WTC11 (cell line): ENCODE results near the gene HJV. TPM values are rescaled to one million over a fixed set of nuclear protein-coding genes. Genes with fewer than 3 reads are reported as not detected.
A peak's percentile ranks its signal among the peaks of the same experiment; 100 is the strongest.

ENCODE experiments used
- ATAC-seq: fragments of 200-7000 bp; cut with Tn5 transposase; 2 replicates; pipeline ENCODE4 v1.10.0; 2021; ENCODE audit warnings: mild to moderate bottlenecking, moderate library complexity
- CTCF ChIA-PET: fragments of 300-600 bp; sonication (Branson Sonifier 250); formaldehyde crosslinking; loops from one replicate; lab custom pipeline; 2021; ENCODE audit warnings: antibody characterized with exemption; lab: Charles Lee
- POLR2A ChIA-PET: fragments of 350-600 bp; sonication (Branson Sonifier 250); formaldehyde crosslinking; loops from one replicate; lab custom pipeline; 2021; ENCODE audit warnings: antibody characterized with exemption; lab: Charles Lee
- DNase-seq: peaks from one replicate; pipeline ENCODE4 v3.0.0; 2021; ENCODE audit warnings: low spot score
- H3K27ac Mint-ChIP-seq: 2 replicates; pipeline ENCODE4 v1.8.0; 2021; ENCODE audit warnings: mixed read lengths
- H3K27me3 Mint-ChIP-seq: 2 replicates; pipeline ENCODE4 v1.8.0; 2021; ENCODE audit warnings: low read depth, mild to moderate bottlenecking, moderate library complexity, mixed read lengths
- H3K36me3 Mint-ChIP-seq: 2 replicates; pipeline ENCODE4 v1.8.0; 2021; ENCODE audit warnings: mixed read lengths
- H3K4me1 Mint-ChIP-seq: 2 replicates; pipeline ENCODE4 v1.8.0; 2022; ENCODE audit warnings: mixed read lengths
- H3K4me3 Mint-ChIP-seq: 2 replicates; pipeline ENCODE4 v1.8.0; 2021; ENCODE audit warnings: mild to moderate bottlenecking, moderate library complexity, mixed read lengths
- H3K9me3 Mint-ChIP-seq: 2 replicates; pipeline ENCODE4 v1.8.0; 2021; ENCODE audit warnings: mixed read lengths
- CBFB ChIP-seq: sonication (generic); formaldehyde crosslinking; IDR thresholded peaks from 2 replicates; pipeline ENCODE4 v1.8.1; 2022; ENCODE audit warnings: mild to moderate bottlenecking, low read depth, missing genetic modification reagents
- CREM ChIP-seq: sonication (generic); formaldehyde crosslinking; IDR thresholded peaks from 2 replicates; pipeline ENCODE4 v1.8.1; 2022; ENCODE audit warnings: mild to moderate bottlenecking, missing genetic modification reagents, moderate library complexity
- ELF4 ChIP-seq: sonication (generic); formaldehyde crosslinking; IDR thresholded peaks from 2 replicates; pipeline ENCODE4 v1.8.1; 2022; ENCODE audit warnings: low read depth, mild to moderate bottlenecking, moderate library complexity, missing genetic modification reagents
- FOXP1 ChIP-seq: sonication (generic); formaldehyde crosslinking; IDR thresholded peaks from 2 replicates; pipeline ENCODE4 v1.8.0; 2022; ENCODE audit warnings: missing genetic modification reagents, mild to moderate bottlenecking, moderate library complexity, borderline replicate concordance
- NFATC4 ChIP-seq: fragments of 250-450 bp; sonication (Bioruptor Pico); IDR thresholded peaks from 2 replicates; pipeline ENCODE4 v1.9.0; 2021; ENCODE audit warnings: mild to moderate bottlenecking
- OVOL2 ChIP-seq: fragments of 250-450 bp; sonication (Bioruptor Pico); IDR thresholded peaks from 2 replicates; pipeline ENCODE4 v1.9.0; 2021; ENCODE audit warnings: mild to moderate bottlenecking, borderline replicate concordance
- RORB ChIP-seq: fragments of 250-450 bp; sonication (Bioruptor Pico); IDR thresholded peaks from 2 replicates; pipeline ENCODE4 v1.9.0; 2021; ENCODE audit warnings: mild to moderate bottlenecking
- ZNF121 ChIP-seq: sonication (generic); formaldehyde crosslinking; IDR thresholded peaks from 2 replicates; pipeline ENCODE4 v1.8.0; 2023; ENCODE audit warnings: missing genetic modification reagents
- ZNF317 ChIP-seq: sonication (generic); formaldehyde crosslinking; IDR thresholded peaks from 2 replicates; pipeline ENCODE4 v1.8.1; 2023; ENCODE audit warnings: low read depth, mild to moderate bottlenecking, moderate library complexity, missing genetic modification reagents, borderline replicate concordance
- total RNA-seq: library from RNA; stranded (reverse); gene quantifications from 3 replicates; pipeline ENCODE4 v1.2.3, GENCODE V29; 2021
- TF ChIP-seq, protein P1 (sequence below): sonication (generic); formaldehyde crosslinking; IDR thresholded peaks from 2 replicates; pipeline ENCODE4 v1.8.1; 2022; ENCODE audit warnings: low read depth, mild to moderate bottlenecking, moderate library complexity, missing genetic modification reagents, borderline replicate concordance
- TF ChIP-seq, protein P2 (sequence below): sonication (generic); formaldehyde crosslinking; IDR thresholded peaks from 2 replicates; pipeline ENCODE4 v1.8.1; 2022; ENCODE audit warnings: mild to moderate bottlenecking, moderate library complexity, missing genetic modification reagents
- TF ChIP-seq, protein P3 (sequence below): fragments of 250-450 bp; sonication (Bioruptor Pico); IDR thresholded peaks from 2 replicates; pipeline ENCODE4 v1.9.0; 2021; ENCODE audit warnings: mild to moderate bottlenecking, borderline replicate concordance
- TF ChIP-seq, protein P4 (sequence below): sonication (generic); formaldehyde crosslinking; IDR thresholded peaks from 2 replicates; pipeline ENCODE4 v1.8.0; 2022; ENCODE audit warnings: mild to moderate bottlenecking, missing genetic modification reagents

Gene HJV
- total RNA-seq, 1 experiment from 2014 or later, result 0.31 TPM

DNA sequence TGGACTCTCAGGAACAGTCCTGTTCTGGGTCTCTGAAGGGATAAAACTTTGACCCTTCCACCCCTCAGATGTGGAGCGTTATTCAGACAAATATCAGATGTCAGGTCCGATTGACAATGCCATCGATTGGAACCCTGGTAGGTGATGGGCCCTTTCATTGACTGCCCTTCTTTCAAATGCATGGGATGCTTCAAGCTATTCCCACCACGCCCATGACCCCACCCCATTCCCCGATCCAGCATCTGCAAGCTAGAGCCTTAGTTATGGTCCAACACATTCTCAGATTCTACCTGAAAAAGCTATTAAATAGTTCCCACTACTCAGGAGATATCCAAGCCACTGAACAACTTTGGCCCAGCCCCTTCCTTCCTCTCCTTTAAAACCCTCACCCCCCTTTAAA, 44.5 kb downstream of the HJV start:
- H3K27ac Mint-ChIP-seq, result 0 out of 2 replicates have a peak overlapping the region, but pooled peaks have one; percentile 2
- DNase-seq, result no peak
- no peaks in the 10 kb centered on the region for H3K9me3 Mint-ChIP-seq
- peaks cover 5% of the 10 kb centered on the region for H3K4me1 Mint-ChIP-seq
- ChIA-PET CTCF (interaction anchor here (0.6 to 5.4 kb wide), 28 partner anchors 9 to 131 kb away, joined by 3 to 54 read pairs (median 5); partner anchors contain the start of genes ANKRD34A, ITGA10, LIX1L and NUDT17), POLR2A (interaction anchor here (1.0 to 1.5 kb wide), 6 partner anchors 13 to 131 kb away, joined by 3 to 6 read pairs (median 4); partner anchors contain the start of genes ANKRD34A, NUDT17 and POLR3GL)
- no peak for TF ChIP-seq ELF4 (CRISPR knock-in tag)
- TF ChIP-seq, protein P1, sequence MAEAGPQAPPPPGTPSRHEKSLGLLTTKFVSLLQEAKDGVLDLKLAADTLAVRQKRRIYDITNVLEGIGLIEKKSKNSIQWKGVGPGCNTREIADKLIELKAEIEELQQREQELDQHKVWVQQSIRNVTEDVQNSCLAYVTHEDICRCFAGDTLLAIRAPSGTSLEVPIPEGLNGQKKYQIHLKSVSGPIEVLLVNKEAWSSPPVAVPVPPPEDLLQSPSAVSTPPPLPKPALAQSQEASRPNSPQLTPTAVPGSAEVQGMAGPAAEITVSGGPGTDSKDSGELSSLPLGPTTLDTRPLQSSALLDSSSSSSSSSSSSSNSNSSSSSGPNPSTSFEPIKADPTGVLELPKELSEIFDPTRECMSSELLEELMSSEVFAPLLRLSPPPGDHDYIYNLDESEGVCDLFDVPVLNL (CRISPR knock-in tag), result no peak
- TF ChIP-seq, protein P2, sequence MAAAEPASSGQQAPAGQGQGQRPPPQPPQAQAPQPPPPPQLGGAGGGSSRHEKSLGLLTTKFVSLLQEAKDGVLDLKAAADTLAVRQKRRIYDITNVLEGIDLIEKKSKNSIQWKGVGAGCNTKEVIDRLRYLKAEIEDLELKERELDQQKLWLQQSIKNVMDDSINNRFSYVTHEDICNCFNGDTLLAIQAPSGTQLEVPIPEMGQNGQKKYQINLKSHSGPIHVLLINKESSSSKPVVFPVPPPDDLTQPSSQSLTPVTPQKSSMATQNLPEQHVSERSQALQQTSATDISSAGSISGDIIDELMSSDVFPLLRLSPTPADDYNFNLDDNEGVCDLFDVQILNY (CRISPR knock-in tag), result no peak
- TF ChIP-seq, all 79 proteins: peak for 0
- Mint-ChIP-seq H3K36me3 (no peaks in the 10 kb centered on the region), H3K4me3 (no peak overlapping the region; the same call in 1 of the 2 replicates), H3K27me3 (no peaks in the 10 kb centered on the region; the same call in 1 of the 2 replicates)
- ATAC-seq, result no peak

DNA sequence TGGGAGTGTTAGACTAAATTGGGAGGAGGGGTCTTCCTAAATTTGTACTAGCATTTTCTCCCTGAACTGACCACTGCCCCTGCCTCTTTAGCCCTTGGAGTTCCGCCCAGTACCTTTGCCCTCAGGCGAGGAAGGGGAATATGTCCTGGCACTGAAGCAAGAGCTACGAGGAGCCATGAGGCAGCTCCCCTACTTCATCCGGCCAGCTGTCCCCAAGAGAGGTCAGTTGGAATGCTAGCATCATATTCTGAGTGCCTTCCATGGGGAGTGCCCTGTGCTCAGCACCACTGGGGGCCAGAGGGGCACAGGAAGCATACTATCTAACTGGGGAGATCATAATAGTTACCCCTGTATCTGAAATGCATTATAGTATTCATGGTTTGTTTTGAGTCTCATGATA, 46.3 kb downstream of the HJV start:
- CTCF ChIA-PET, result no interaction called here
- DNase-seq (no peak), ATAC-seq (no peak)
- no peaks in the 10 kb centered on the region for H3K36me3 Mint-ChIP-seq
- H3K27me3 Mint-ChIP-seq, result no peaks in the 10 kb centered on the region
- peaks cover 2% of the 10 kb centered on the region; the same call in 1 of the 2 replicates for H3K4me1 Mint-ChIP-seq
- no peak overlapping the region; the same call in 1 of the 2 replicates for H3K27ac Mint-ChIP-seq
- TF ChIP-seq, protein P3, sequence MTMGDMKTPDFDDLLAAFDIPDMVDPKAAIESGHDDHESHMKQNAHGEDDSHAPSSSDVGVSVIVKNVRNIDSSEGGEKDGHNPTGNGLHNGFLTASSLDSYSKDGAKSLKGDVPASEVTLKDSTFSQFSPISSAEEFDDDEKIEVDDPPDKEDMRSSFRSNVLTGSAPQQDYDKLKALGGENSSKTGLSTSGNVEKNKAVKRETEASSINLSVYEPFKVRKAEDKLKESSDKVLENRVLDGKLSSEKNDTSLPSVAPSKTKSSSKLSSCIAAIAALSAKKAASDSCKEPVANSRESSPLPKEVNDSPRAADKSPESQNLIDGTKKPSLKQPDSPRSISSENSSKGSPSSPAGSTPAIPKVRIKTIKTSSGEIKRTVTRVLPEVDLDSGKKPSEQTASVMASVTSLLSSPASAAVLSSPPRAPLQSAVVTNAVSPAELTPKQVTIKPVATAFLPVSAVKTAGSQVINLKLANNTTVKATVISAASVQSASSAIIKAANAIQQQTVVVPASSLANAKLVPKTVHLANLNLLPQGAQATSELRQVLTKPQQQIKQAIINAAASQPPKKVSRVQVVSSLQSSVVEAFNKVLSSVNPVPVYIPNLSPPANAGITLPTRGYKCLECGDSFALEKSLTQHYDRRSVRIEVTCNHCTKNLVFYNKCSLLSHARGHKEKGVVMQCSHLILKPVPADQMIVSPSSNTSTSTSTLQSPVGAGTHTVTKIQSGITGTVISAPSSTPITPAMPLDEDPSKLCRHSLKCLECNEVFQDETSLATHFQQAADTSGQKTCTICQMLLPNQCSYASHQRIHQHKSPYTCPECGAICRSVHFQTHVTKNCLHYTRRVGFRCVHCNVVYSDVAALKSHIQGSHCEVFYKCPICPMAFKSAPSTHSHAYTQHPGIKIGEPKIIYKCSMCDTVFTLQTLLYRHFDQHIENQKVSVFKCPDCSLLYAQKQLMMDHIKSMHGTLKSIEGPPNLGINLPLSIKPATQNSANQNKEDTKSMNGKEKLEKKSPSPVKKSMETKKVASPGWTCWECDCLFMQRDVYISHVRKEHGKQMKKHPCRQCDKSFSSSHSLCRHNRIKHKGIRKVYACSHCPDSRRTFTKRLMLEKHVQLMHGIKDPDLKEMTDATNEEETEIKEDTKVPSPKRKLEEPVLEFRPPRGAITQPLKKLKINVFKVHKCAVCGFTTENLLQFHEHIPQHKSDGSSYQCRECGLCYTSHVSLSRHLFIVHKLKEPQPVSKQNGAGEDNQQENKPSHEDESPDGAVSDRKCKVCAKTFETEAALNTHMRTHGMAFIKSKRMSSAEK (CRISPR knock-in tag), result no peak
- TF ChIP-seq, protein P4, sequence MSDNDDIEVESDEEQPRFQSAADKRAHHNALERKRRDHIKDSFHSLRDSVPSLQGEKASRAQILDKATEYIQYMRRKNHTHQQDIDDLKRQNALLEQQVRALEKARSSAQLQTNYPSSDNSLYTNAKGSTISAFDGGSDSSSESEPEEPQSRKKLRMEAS (CRISPR knock-in tag), result no peak
- no peak for TF ChIP-seq FOXP1 (CRISPR knock-in tag)
- no peak for TF ChIP-seq OVOL2 (CRISPR knock-in tag)
- no peak for TF ChIP-seq NFATC4 (CRISPR knock-in tag)
- POLR2A ChIA-PET, result no interaction called here
- H3K4me3 Mint-ChIP-seq, result no peak overlapping the region
- no peaks in the 10 kb centered on the region for H3K9me3 Mint-ChIP-seq

DNA sequence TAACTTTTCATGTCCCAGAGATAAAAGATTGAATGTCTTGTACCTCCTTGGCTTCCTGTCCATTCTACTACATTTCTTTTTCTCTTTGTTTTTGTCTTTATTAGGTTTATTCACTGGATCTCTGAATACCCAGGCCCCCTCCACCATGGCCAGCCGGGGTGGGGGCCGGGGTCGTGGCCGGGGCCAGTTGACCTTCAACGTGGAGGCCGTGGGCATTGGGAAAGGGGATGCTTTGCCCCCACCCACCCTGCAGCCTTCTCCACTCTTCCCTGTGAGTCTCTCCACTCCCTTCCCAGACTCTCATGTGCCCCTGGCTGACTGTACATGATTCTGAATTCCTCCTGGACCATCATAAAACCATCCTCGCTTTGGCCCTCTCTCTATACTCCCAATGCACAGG, 46.8 kb downstream of the HJV start:
- Mint-ChIP-seq H3K9me3 (no peaks in the 10 kb centered on the region), H3K4me3 (no peak overlapping the region), H3K27ac (no peak overlapping the region), H3K4me1 (peaks cover 2% of the 10 kb centered on the region; the same call in 1 of the 2 replicates), H3K27me3 (no peaks in the 10 kb centered on the region), H3K36me3 (no peaks in the 10 kb centered on the region)
- ATAC-seq (no peak), DNase-seq (no peak)
- POLR2A ChIA-PET, result no interaction called here
- CTCF ChIA-PET, result no interaction called here
- TF ChIP-seq ZNF121 (CRISPR knock-in tag), result no peak
- no peak for TF ChIP-seq CBFB (CRISPR knock-in tag)
- TF ChIP-seq ZNF317 (CRISPR knock-in tag), result no peak
- TF ChIP-seq, protein P3 (CRISPR knock-in tag), result no peak
- no peak for TF ChIP-seq CREM (CRISPR knock-in tag)
- TF ChIP-seq RORB (CRISPR knock-in tag), result no peak
